ENCODE results near the gene TAGLN.
"Not testable (repeated sequence)": the region's sequence is repeated elsewhere in the genome, so short reads cannot be mapped to it uniquely, and the experiment has no call there.

TAGLN gene

GRCh38 chr11:117197516-117198456, 1.4 kb upstream of the TAGLN start:
- DNase-seq, result no peak

GRCh38 chr11:117198613-117199012, 557 bp upstream of the TAGLN start:
- no peak for DNase-seq

- no peak for DNase-seq
Measured at GRCh38 chr11:117199916-117200812, 994 bp downstream of the TAGLN start.

GRCh38 chr11:117200813-117201657, 1.9 kb downstream of the TAGLN start:
- DNase-seq, result no peak

- DNase-seq, result no peak
Measured at GRCh38 chr11:117201658-117202305, 2.6 kb downstream of the TAGLN start.

- no peak for DNase-seq
Measured at GRCh38 chr11:117202386-117203068, 3.4 kb downstream of the TAGLN start.

DNA sequence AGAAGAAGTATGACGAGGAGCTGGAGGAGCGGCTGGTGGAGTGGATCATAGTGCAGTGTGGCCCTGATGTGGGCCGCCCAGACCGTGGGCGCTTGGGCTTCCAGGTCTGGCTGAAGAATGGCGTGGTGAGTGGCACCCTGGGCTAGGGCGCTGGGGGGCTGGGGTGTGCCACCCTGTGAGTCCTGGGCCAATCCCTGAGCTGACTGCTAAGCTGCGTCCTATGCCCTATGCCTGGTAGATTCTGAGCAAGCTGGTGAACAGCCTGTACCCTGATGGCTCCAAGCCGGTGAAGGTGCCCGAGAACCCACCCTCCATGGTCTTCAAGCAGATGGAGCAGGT, 3.9 kb downstream of the TAGLN start:
- no peak for DNase-seq

- DNase-seq, result no peak
Measured at GRCh38 chr11:117204283-117205080, 5.3 kb downstream of the TAGLN start.

DNA sequence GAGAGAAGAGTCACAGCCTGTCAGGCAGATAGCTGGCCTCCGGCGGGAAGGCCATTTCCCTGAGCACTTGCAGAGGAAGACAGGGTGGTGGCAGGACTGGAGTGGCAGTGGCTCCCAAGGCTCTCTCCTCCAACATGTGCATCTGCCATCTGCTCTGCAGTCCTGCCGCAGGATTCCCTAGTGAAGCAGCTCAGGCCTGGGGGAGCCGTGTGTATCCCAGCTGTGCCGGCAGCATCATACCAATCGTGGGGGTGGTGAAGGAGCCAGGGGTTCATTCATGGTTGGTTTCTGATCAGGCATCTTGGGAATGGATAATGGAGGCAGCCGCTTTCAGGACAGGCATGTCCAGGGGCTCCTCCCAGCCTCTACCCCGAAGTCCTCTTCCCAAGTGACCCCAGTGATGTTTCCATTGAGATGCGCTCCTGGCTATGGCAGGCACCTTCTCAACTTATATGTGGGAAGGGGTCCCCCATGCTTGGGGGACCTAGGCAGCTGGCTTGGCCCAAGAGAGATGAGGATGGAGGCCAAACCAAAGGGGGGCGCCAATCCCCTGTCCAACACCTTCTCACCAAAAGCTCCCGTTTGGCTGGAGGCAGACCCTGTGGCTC, 6.1 kb downstream of the TAGLN start:
- no peak for DNase-seq

- not testable (repeated sequence) for DNase-seq
Measured at GRCh38 chr11:117206111-117206510, 6.9 kb downstream of the TAGLN start.

DNA sequence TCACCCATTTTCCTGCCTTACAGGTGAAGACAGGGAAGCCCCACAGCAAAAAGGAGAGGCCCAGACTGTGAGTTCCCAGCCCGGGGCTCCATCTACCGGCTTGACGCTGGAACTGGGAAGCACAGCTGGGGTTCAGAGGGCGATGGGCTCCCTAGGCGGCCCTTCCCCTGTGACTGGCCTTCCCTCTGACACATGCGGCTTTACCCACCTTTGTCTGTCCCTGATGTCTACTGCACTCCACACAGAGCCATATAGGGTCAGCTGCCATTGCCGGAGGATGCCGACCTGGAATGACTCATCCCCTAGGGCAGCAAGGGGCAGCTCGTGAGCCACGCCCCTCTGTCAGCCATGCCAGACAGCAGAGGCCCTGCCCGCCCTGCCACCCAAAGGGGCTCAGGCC, 7.7 kb downstream of the TAGLN start:
- DNase-seq, result not testable (repeated sequence)

DNA sequence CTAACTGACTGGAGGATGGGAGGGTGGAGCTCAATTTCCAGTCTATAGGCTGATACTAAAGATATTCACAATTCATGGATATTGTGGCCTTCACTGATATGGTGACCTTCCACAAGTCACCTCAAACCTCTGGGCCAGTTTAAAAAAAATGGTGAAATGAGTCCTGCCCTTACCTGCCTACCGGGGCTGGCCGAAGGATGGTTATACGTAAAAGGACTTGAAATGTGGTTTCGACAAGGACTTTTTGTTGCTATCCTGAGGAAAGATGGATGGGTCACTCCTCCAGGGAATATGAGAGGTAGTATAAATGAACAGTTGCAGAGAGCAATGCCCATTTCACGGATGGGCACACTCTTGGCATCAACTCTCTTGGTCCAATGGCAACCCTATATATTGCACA, 8.3 kb downstream of the TAGLN start:
- DNase-seq, result not testable (repeated sequence)

- not testable (repeated sequence) for DNase-seq
Measured at GRCh38 chr11:117208710-117209109, 9.5 kb downstream of the TAGLN start.

GRCh38 chr11:117209351-117210125, 10.4 kb downstream of the TAGLN start:
- DNase-seq, result not testable (repeated sequence)

- DNase-seq, result no peak
Measured at GRCh38 chr11:117210620-117211019, 11.4 kb downstream of the TAGLN start.

GRCh38 chr11:117212697-117213355, 13.7 kb downstream of the TAGLN start:
- DNase-seq, result no peak

DNA sequence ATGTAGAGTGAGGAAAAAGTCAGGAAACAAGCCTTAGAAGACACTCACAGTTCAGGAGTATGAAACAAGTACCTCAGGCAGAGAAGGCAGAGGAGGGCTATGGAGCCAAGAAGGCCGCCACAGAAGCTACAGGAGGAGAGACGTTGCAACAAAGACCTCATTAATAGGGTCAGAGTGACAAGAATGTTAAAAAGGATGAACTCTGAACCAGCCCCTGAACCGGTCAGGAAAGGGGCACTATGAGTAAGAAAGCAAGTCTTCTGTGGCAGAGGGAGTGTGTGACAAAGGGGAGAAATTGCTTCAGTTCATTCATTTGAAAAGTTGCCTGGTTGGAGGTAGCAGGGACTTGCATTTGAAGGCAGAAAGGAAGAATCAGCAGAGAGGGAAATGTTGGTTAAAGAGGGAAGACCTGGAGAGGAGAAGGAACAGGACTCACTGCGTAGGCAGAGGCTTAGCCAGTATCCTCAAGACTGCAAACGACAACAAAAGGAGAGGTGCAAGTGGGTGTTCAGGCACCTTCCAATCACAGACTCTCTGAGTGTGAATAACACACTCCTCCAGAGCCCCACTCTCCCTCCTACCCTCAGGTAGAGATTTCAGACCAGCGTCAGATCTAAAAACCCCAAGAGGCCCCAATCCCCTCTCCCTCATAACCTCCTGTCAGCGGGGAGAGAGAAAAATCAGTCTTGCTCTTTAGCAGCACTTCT, 15.4 kb downstream of the TAGLN start:
- DNase-seq, result no peak
